MM.1S (cell line): Measurements from ENCODE around the gene SLIT3.

ENCODE experiments used
- DNase-seq: peaks from one replicate; pipeline ENCODE4 v3.0.0-alpha.2; 2015
- H2AFZ ChIP-seq: fragments of 300-600 bp; sonication (generic); 2 replicates; pipeline ENCODE4 v1.6.0; 2016; ENCODE audit warnings: antibody characterized with exemption, low read length
- H3F3A ChIP-seq: fragments of 300-600 bp; sonication (generic); 2 replicates; pipeline ENCODE4 v1.6.1; 2016; ENCODE audit warnings: mild to moderate bottlenecking, antibody characterized with exemption, low read length, moderate library complexity, mixed read lengths; ENCODE audit not compliant: insufficient read depth
- H3K27ac ChIP-seq: fragments of 300-600 bp; sonication (generic); 2 replicates; pipeline ENCODE4 v1.5.1; 2016; ENCODE audit warnings: mild to moderate bottlenecking, low read length
- H3K27me3 ChIP-seq: fragments of 300-600 bp; sonication (generic); replicated peaks from 2 replicates; pipeline ENCODE4 v1.6.0; 2016; ENCODE audit warnings: low read length; ENCODE audit not compliant: insufficient read depth
- H3K36me3 ChIP-seq: fragments of 300-600 bp; sonication (generic); replicated peaks from 2 replicates; pipeline ENCODE4 v1.6.1; 2016; ENCODE audit warnings: mild to moderate bottlenecking, low read length, mixed read lengths; ENCODE audit not compliant: insufficient read depth
- H3K4me1 ChIP-seq: fragments of 300-600 bp; sonication (generic); 2 replicates; pipeline ENCODE4 v1.6.1; 2016; ENCODE audit warnings: low read length, mixed read lengths
- H3K4me2 ChIP-seq: fragments of 300-600 bp; sonication (generic); 2 replicates; pipeline ENCODE4 v1.6.0; 2016; ENCODE audit warnings: low read depth, low read length
- H3K4me3 ChIP-seq: fragments of 300-600 bp; sonication (generic); 2 replicates; pipeline ENCODE4 v1.5.1; 2016; ENCODE audit warnings: low read length, mixed read lengths
- H3K79me2 ChIP-seq: fragments of 300-600 bp; sonication (generic); 2 replicates; pipeline ENCODE4 v1.6.1; 2016; ENCODE audit warnings: mixed run types, low read length, mixed read lengths
- H3K9ac ChIP-seq: fragments of 300-600 bp; sonication (generic); 2 replicates; pipeline ENCODE4 v1.6.1; 2016; ENCODE audit warnings: low read length, mixed read lengths
- H3K9me2 ChIP-seq: fragments of 300-600 bp; sonication (generic); replicated peaks from 2 replicates; pipeline ENCODE4 v1.6.1; 2016; ENCODE audit warnings: mild to moderate bottlenecking, low read length, mixed read lengths; ENCODE audit not compliant: insufficient read depth
- H3K9me3 ChIP-seq: fragments of 300-600 bp; sonication (generic); replicated peaks from 2 replicates; pipeline ENCODE4 v1.6.1; 2016; ENCODE audit warnings: mild to moderate bottlenecking, low read length, mixed read lengths; ENCODE audit not compliant: insufficient read depth
- H4K20me1 ChIP-seq: fragments of 300-600 bp; sonication (generic); 2 replicates; pipeline ENCODE4 v1.6.1; 2016; ENCODE audit warnings: mild to moderate bottlenecking, low read length, moderate library complexity, mixed read lengths; ENCODE audit not compliant: insufficient read depth
- EZH2 ChIP-seq: fragments of 300-600 bp; sonication (generic); optimal IDR thresholded peaks from 2 replicates; pipeline ENCODE3; 2017; ENCODE audit warnings: low read depth, mild to moderate bottlenecking, antibody characterized with exemption, low read length, mixed read lengths
- EZH2phosphoT487 ChIP-seq: fragments of 300-600 bp; sonication (generic); IDR thresholded peaks from 2 replicates; pipeline ENCODE4 v1.6.1; 2018; ENCODE audit warnings: antibody characterized with exemption, low read length
- TF ChIP-seq, protein P1 (sequence below): fragments of 300-600 bp; sonication (generic); IDR thresholded peaks from 2 replicates; pipeline ENCODE4 v1.5.1; 2016; ENCODE audit warnings: antibody characterized with exemption, low read length, mixed read lengths

SLIT3 gene

DNA sequence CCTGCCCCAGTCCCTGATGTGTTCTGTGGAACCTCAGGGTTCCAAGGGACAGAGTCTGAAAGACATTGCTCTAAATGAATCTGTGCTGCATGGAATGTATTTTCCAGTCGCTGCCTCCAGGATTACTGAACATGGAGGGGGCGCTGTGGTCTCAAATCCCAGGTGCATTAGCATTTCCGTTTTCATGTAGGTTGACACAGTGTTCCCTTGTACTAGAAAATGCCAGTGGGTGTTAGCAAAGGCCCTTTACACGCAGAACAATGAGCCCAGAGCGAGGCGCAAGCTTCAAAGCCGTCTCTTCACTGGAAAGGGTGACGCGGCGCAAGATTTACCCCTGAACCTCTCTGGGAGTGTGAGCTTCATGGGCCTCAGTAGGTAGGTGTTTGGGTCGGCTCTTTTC is 308.3 kb downstream of the SLIT3 start:
- Histone ChIP-seq H2AFZ (no peak overlapping the region), H3K79me2 (no peaks in the 10 kb centered on the region), H3K27me3 (no peaks in the 10 kb centered on the region), H3K4me2 (no peak overlapping the region), H3K9me3 (no peaks in the 10 kb centered on the region), H3K9ac (no peak overlapping the region), H3K9me2 (no peaks in the 10 kb centered on the region), H3F3A (no peaks in the 10 kb centered on the region), H4K20me1 (no peaks in the 10 kb centered on the region), H3K4me1 (peaks cover 8% of the 10 kb centered on the region), H3K4me3 (no peak overlapping the region), H3K27ac (no peak overlapping the region), H3K36me3 (no peaks in the 10 kb centered on the region)
- TF ChIP-seq EZH2phosphoT487 (no peak), EZH2 (no peak)
- TF ChIP-seq, protein P1, sequence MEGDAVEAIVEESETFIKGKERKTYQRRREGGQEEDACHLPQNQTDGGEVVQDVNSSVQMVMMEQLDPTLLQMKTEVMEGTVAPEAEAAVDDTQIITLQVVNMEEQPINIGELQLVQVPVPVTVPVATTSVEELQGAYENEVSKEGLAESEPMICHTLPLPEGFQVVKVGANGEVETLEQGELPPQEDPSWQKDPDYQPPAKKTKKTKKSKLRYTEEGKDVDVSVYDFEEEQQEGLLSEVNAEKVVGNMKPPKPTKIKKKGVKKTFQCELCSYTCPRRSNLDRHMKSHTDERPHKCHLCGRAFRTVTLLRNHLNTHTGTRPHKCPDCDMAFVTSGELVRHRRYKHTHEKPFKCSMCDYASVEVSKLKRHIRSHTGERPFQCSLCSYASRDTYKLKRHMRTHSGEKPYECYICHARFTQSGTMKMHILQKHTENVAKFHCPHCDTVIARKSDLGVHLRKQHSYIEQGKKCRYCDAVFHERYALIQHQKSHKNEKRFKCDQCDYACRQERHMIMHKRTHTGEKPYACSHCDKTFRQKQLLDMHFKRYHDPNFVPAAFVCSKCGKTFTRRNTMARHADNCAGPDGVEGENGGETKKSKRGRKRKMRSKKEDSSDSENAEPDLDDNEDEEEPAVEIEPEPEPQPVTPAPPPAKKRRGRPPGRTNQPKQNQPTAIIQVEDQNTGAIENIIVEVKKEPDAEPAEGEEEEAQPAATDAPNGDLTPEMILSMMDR, result no peak
- no peak for DNase-seq

DNA sequence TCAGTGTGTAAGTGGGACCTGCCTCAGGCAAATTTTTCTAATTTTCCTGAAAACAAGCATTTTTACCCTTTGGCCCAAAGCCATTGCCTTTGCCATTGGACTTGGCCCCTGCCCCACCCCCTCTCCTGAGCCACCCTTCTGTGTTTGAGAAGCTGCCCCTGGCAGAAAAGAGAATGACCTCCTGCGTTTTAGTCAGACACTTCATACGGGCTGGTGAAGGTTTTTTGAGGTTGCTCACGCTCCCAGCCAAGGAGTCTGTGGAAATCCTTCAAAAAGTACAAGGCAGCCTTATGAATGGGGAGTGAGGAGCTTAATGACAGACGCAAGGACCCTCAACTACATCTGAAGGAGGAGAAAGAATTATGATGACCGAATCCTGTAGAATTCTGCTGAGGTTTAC is 308.9 kb downstream of the SLIT3 start:
- no peak for DNase-seq
- no peaks in the 10 kb centered on the region for H3K27me3 ChIP-seq
- no peak overlapping the region for H3K27ac ChIP-seq
- no peaks in the 10 kb centered on the region for H4K20me1 ChIP-seq
- no peaks in the 10 kb centered on the region for H3F3A ChIP-seq
- H3K4me2 ChIP-seq, result no peak overlapping the region
- no peaks in the 10 kb centered on the region for H3K79me2 ChIP-seq
- H3K4me3 ChIP-seq, result no peak overlapping the region
- no peaks in the 10 kb centered on the region for H3K9me3 ChIP-seq
- TF ChIP-seq, protein P1, result no peak
- TF ChIP-seq EZH2 (no peak), EZH2phosphoT487 (no peak)
- H3K36me3 ChIP-seq, result no peaks in the 10 kb centered on the region
- peaks cover 8% of the 10 kb centered on the region for H3K4me1 ChIP-seq
- H3K9ac ChIP-seq, result no peak overlapping the region
- H3K9me2 ChIP-seq, result no peaks in the 10 kb centered on the region
- H2AFZ ChIP-seq, result no peak overlapping the region

DNA sequence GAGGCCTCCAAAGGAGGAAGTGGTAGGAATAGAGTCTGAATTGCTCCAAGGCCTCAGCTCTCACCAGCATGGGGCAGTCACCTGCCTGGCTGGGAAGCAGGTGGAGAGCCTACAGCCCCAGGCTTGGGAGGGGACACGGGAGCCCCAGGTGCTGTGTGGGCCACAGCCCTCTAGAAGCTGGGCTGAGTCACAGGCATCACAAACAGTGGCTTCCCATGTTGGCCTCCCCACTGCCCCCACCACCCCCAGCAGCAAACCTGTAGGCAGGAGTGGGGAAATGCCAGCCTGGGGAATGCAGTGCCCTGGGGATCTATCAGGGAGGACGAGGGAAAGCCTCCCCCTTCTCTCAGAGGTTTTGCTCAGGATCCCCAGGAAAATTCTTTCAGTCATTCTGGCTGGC is 309.6 kb downstream of the SLIT3 start:
- Histone ChIP-seq H2AFZ (no peak overlapping the region), H3F3A (no peaks in the 10 kb centered on the region), H3K9me3 (no peaks in the 10 kb centered on the region), H3K4me2 (no peak overlapping the region), H3K36me3 (no peaks in the 10 kb centered on the region), H3K27me3 (no peaks in the 10 kb centered on the region), H3K9ac (no peak overlapping the region), H3K27ac (no peak overlapping the region), H3K9me2 (no peaks in the 10 kb centered on the region), H3K4me3 (no peak overlapping the region), H3K79me2 (no peaks in the 10 kb centered on the region), H3K4me1 (peaks cover 8% of the 10 kb centered on the region), H4K20me1 (no peaks in the 10 kb centered on the region)
- TF ChIP-seq EZH2, result no peak
- no peak for TF ChIP-seq EZH2phosphoT487
- TF ChIP-seq, protein P1, result no peak
- DNase-seq, result no peak
